GM21515 (cell line): ENCODE results near the gene TLR1.
"Not testable (repeated sequence)": the region's sequence is repeated elsewhere in the genome, so short reads cannot be mapped to it uniquely, and the experiment has no call there.

Source experiments
- ATAC-seq: cut with Tn5 transposase; IDR thresholded peaks from one replicate; pipeline ENCODE4 v1.9.1; 2021; ENCODE audit not compliant: unreplicated experiment

The TLR1 gene

GRCh38 chr4:38806251-38806650 is 1.7 kb upstream of the TLR1 start:
- not testable (repeated sequence) for ATAC-seq

DNA sequence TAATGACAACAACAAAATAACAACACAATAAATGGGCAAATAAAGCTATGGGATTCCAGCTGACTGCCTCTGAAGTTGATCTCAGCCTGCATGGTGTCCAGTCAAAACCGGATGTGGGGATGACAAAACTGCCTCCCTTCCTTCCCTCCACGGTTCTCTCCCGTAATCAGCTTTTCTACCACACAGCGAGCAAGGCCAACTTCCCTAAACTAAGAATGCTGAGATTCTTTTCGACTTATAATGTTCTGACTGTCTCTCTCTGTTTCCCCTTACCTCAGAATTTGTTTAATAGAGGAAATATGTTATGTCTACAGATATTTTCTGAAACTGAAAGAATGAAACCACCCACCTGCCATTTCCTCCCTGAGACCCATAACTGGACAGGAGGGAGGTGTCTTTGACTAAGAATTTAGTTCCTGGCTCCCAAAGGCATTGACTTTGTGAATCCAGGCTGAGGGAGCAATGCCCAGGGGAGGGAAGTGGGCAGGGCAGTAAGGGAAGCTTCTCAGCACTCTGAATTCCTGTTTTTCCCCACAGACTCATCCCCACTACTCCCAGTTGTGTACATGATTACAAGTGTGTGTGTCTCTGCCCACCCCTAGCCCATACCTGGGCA is 1.0 kb upstream of the TLR1 start:
- peak; percentile 70 for ATAC-seq

- peak; percentile 54 for ATAC-seq
These were observed 548 bp downstream of the TLR1 start for GRCh38 chr4:38803833-38804653.

- ATAC-seq: no peak
These were observed 1.8 kb downstream of the TLR1 start for GRCh38 chr4:38802561-38803355.

DNA sequence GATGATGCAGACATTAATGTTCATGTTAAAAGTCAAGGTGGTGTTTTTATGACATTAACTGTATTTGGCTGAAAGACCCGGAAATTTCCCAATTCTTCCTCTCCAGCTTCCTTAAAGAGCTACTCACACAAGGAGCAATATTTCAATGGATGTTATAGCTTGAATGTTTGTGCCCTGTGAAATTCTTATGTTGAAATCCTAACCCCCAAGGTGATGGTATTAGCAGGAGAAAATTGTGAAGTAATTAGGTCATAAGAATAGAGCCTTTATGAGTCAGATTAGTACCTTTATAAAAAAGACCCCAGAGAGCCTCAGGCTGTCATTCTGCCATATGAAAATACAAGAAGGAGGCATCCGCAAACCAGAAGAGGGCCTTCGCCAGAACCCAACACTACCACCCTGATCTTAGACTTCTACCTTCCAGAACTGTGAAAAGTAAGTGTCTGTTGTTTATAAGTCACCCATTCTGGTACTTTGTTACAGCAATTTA is 3.6 kb downstream of the TLR1 start:
- no peak for ATAC-seq

DNA sequence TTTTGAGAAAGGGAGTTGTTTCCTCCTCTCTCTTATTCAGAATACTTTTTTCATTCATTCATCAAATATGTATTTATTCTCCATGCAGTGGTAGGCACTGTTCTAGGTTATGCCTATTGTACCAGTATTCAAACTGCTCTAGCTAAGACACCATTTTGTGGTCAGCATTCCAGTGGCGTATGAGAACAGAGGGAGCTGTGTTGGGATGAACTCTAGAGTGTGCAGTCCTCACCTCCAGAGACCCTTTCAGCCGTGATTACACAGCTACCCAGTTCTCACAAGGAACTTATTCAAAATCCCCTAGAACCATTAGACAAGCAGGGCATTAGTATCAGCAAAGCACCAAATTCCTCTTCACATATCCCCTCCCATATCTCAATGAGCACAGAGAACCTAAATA is 4.2 kb downstream of the TLR1 start:
- ATAC-seq: no peak

DNA sequence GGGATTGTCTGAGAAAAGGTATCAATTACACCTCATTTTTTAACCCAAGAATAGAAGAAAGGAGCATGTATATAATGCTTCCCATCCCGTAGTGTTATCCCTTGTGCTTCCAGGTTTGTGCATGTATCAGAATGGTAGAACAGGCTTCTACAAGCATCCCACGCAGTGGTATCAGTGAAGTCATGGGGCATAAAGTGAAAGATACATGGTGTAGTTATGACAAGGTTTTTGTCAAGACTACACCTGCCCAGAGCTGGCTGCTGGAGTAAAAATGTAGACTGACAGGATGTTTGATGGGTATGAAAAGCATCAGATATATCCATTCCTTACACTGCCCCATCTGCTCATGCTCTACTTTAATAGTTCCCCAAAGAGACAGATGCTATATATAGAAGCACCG is 9.5 kb downstream of the TLR1 start:
- ATAC-seq: no peak

- ATAC-seq: no peak
These were observed 10.5 kb downstream of the TLR1 start for GRCh38 chr4:38794051-38794450.

DNA sequence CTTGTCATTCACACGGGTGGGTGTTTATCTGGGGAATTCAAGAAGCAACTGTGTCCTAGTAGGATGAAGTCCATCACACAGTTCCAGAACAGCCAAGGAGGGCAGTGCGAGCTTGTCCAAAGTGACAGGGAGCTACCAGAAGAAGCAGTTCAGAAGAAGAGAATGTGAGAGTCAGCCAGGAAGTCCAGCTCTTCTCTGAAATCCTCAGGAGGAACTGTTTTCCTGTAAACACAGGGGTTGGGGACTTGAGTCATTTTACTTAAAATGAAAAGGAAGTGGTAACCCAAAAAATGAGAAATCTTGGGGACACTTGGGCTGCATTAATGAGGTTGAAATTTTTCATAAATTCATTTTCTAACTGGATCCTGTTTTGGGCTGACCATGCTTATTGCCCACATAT is 13.6 kb downstream of the TLR1 start:
- ATAC-seq: no peak

DNA sequence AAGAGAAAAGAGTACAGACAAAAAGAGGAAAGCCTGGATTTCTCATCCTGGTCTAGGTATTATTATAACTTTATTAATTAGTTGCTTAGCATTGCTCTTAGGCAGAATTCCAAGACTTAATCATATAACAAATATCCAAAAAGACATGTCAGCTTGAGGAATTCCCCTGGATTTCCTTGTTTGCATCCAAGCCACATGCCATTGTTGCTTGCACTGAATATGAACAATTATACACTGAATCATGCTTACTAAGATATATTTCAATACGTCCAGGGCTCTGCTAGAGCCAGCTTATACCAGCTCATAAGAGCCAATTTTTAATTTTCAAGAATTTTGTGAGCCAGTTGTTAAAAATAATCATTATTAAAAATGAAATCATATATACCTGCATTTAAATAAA is 16.3 kb downstream of the TLR1 start:
- ATAC-seq: no peak

GRCh38 chr4:38787693-38788092 is 16.9 kb downstream of the TLR1 start:
- ATAC-seq: no peak

DNA sequence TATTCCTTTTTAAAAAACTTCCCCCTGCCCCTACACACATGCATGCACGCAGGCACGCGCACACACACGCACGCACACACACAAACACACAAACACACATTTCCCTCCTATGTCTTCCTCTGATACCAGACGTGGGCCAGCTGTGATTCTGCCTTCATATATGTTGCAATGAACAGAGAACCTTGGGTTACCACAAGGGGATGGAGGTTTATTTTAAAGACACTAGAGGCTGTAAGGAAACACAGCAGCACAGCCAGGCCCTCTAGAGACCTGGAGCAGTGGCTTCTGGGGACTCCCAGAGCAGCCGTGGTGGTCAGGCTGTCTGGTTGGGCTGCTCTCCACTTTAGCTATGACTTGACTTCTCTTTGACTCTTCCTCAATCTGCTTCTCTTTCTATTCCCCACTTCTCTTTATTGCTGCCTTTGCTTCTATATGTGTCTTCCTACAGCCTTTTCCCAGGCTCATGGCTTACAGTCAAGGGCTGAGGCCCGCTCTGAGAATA is 18.6 kb downstream of the TLR1 start:
- no peak for ATAC-seq

DNA sequence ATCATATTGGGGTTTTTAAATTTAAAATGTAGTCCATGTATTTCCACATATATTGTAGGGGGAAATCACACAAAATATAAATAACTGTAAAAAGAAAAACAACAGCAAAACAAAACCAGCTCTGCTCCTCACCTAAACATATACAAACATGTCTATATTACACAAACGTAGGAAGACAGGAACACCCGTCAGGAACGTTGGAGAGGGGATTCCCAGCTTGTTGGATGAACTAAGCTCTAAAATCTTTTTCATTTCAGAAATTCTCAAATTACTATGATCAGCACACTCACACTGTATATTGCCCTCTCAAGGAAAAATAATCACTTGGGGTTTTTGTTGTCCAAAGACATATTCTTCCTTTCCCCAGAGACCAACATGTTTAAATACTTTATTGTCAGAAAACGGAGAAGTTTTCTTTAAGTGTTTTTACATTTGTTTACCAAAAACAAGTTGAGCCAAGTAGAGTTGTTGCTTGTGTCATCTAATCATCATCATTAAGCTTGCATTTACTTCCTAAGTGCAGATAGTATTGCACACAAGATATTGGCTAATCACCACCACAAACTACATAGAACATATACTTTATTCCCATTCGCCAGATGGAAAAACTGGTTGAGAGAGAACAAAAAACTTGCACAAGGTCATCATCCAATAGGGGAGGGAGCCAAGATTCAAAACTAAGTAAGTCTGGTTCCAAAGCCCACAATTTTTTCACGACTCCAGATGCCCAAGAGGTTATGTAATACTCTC is 19.4 kb downstream of the TLR1 start:
- ATAC-seq: no peak

- ATAC-seq: no peak
These were observed 20.4 kb downstream of the TLR1 start for GRCh38 chr4:38784141-38784540.

- ATAC-seq: no peak
These were observed 21.5 kb downstream of the TLR1 start for GRCh38 chr4:38783109-38783460.

DNA sequence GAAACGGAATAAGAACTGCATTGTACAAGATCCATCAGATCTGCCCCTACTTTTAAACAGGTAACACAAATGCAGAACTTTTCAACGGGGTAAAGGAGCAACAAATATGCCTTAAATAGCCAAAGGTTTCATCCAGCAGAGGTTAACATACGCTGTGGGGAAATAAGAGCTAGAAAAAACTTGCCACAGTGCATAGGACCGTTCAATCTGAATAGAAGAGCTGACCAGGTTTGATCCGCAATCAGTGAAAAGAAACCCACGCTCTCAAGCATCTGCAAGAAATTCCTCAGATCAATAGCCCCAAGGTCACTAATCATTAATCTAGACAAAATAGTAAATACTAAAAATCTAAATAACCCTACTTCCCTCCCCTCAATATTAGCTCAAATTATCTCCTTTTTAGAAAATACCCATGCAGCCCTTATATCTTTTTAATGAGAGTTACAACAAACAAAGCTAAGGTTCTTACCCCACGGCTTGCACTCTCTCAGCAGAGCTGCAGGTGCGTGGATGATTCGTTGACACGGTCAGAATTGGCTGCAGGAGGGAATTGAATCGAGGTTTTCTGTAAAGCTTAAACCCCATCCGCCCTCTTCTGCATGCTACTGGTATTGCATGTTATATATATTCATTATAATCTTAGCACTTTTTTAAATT is 22.0 kb downstream of the TLR1 start, which contains the start of gene TLR10:
TLR10 (minus strand) TSS at position 539 of the 657 bp plus-strand sequence. CDS start 7,400 bp downstream, outside the sequence.
- ATAC-seq: peak; percentile 64

DNA sequence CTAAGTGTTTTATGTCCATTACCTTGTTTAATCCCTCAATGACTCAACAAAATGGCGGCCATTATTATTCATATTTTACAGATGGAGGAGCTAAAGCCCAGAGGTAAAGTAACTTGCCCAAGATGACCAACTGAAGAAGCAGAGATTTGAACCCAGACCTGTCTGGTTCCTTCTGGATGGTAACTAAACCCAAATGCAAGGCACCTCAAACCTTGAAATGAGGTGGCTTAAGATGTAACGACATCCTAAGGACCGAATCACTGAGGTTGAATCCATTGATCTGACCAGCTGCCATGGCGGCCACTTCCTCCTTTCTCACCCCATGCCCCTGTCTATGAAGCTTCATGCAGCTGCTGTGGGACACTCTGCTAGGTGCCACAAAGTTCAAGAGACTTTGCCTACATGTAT is 22.7 kb downstream of the TLR1 start:
- ATAC-seq: peak; percentile 40

GRCh38 chr4:38780833-38781484 is 23.6 kb downstream of the TLR1 start:
- no peak for ATAC-seq

DNA sequence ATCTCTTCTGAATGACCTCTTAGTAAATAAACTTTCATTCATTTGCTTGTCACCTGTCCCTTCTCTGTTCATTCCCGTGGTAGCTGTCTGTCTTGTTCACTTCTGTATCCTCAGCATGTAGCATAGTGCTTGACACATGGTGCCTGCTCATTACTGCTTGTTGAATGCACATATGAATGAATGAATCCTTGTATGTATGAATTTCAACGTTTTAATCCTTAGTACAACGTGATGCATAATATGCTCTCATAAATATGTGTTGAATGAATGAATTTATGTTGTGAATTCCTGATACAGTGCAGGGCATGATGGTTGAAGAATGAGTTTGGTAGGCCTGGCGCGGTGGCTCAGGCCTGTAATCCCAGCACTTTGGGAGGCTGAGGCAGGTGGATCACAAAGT is 24.8 kb downstream of the TLR1 start:
- no peak for ATAC-seq

- not testable (repeated sequence) for ATAC-seq
These were observed 26.7 kb downstream of the TLR1 start for GRCh38 chr4:38777925-38778324.
